Epithelial cell of proximal tubule (primary cell): ENCODE measurements around the gene MED13L. TPM values are rescaled to one million over a fixed set of nuclear protein-coding genes. Genes with fewer than 3 reads are reported as not detected.

Source experiments
- DNase-seq: peaks from one replicate; pipeline ENCODE4 v3.0.0-alpha.2; 2011; ENCODE audit warnings: low read depth
- H3K4me3 ChIP-seq: 2 replicates; pipeline ENCODE4 v1.5.1; 2011; ENCODE audit warnings: low read depth, mild to moderate bottlenecking, low read length
- total RNA-seq: library from RNA; depleted of rRNA; stranded (reverse); fragments of >200 nt; gene quantifications from 2 replicates; pipeline ENCODE4 v1.2.3, GENCODE V29; 2015
- TF ChIP-seq, protein P1 (sequence below): conservative IDR thresholded peaks from 2 replicates; pipeline ENCODE4 v1.5.1; 2012; ENCODE audit warnings: low read depth, mild to moderate bottlenecking, low read length

The MED13L gene
- total RNA-seq, 1 donor from 2014 or later, result 37.9 TPM

DNA sequence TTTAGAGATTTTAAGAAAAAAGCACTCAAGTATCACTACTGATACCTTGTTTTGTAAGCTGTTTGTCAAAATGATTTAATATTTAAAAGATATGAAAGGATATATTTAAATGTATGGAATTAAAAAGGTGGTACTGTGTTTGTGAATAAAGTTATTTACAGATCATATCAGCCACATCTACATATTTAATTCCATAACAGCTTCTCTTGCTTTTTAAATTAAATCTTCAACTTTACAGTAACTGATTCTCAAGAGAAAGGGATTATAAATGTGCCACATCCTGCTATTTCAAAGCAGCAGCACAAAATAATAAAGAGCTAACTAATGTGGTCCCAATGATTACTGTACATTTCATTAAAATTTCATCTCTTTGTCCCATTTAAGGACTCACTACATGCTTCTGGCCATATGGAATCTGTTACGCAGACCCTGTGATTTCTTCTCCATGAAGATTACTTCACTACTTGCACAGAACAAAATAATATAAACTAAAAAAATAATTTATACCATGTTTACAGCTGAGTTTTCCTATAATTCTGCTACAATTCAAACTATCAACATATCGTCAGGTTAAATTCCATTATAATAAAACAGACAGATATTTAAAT is 117.8 kb downstream of the MED13L start:
- TF ChIP-seq, protein P1, sequence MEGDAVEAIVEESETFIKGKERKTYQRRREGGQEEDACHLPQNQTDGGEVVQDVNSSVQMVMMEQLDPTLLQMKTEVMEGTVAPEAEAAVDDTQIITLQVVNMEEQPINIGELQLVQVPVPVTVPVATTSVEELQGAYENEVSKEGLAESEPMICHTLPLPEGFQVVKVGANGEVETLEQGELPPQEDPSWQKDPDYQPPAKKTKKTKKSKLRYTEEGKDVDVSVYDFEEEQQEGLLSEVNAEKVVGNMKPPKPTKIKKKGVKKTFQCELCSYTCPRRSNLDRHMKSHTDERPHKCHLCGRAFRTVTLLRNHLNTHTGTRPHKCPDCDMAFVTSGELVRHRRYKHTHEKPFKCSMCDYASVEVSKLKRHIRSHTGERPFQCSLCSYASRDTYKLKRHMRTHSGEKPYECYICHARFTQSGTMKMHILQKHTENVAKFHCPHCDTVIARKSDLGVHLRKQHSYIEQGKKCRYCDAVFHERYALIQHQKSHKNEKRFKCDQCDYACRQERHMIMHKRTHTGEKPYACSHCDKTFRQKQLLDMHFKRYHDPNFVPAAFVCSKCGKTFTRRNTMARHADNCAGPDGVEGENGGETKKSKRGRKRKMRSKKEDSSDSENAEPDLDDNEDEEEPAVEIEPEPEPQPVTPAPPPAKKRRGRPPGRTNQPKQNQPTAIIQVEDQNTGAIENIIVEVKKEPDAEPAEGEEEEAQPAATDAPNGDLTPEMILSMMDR, result no peak

DNA sequence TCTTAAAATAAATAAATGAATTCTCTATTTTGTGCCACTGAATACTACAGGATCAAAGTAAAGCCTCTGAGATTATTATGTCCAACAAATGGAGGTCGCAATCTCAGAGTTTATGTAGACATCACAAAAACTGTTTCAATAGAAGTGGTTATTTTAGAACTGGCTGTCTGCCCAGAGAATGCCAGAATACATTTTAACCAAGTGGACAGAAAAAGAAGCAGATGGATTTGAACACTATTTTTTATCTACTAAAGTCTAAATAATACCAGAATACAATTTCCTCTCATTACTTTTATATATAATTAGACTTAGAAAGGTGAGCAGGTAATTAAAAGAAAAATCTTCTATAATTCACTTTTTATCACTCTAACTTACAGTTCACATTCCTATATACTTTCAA is 118.3 kb downstream of the MED13L start:
- DNase-seq, result no peak
- TF ChIP-seq, protein P1, result no peak
- no peak overlapping the region for H3K4me3 ChIP-seq

More for the DNA sequence above, 117.8 kb downstream of the MED13L start:
- DNase-seq, result no peak
- no peak overlapping the region for H3K4me3 ChIP-seq

DNA sequence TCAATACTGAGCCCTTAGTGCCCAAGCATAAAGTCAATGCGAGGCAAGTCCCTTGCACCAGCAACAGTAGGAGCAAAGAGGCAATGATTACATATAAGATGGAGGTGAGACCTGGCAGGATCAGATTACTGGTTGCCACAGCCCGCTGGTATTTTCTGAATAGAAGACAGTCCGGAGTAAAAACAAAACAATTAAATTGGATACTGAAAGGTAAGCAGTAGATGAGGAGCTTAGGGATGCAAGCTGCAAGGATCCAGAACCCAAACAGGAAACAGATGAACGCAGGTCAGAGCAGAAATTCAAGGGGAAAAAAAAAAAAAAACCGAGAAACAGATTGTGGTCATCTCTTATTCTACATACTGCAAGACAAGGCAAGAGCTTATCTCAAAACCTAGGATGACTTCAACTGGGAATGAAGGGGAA is 119.6 kb downstream of the MED13L start:
- no peak for DNase-seq
- no peak overlapping the region for H3K4me3 ChIP-seq
- TF ChIP-seq, protein P1, result no peak

DNA sequence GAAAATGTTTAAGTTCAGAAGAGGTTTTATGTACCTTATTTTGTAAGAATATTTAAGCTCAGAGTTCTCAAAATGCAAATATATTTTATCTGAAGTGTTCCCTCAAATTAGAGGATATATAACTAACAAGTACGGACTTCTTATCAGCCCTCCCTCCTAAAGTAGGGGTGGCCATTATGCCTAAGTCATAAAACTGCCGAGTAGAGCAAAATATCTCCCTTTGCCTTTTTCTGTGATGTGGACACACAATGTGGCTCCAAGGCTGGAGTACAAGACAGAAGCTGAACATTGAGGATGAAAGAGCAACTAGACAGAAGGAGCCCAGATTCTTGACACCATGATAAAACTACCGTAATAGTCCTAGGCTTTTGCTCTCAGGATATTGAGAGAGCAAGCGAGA is 120.9 kb downstream of the MED13L start:
- TF ChIP-seq, protein P1, result no peak
- H3K4me3 ChIP-seq, result no peak overlapping the region
- no peak for DNase-seq

DNA sequence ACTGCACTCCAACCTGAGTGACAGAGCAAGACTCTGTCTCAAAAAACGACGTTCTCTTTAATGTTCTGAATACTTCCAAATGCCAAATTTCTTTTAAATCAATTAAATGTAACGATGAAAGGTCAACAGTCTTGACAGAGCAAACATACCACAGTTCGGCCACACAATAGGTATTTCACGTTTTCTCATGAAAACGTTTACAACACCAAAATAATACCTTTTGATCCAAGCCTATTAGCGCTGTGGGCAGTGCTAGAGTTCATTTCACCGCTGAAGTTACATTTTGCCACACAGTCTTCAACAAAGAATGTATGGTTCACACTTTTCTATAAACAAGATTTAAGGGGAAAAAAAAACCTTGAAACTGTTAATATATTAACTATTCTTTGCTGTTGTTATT is 122.1 kb downstream of the MED13L start:
- TF ChIP-seq, protein P1, result no peak
- no peak overlapping the region for H3K4me3 ChIP-seq
- DNase-seq, result no peak

DNA sequence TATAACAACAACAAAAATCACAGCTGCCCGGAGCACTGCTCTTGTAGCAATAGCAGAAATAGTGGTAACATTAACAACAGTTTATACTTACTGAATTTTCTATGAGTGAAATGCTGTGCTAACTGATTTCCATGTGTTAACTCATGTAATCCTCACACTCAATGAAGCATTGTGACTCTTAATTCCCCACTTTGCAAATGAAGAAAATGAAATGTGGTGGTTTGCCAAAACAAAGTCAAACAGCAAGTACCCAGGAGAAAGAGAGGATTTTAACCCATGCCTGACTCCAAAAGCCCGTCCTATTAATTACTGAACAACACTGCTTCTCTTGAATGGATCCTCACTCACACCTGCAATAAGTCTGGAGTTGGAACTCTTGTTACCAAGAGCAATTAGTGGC is 123.5 kb downstream of the MED13L start:
- TF ChIP-seq, protein P1, result no peak
- no peak overlapping the region for H3K4me3 ChIP-seq

DNA sequence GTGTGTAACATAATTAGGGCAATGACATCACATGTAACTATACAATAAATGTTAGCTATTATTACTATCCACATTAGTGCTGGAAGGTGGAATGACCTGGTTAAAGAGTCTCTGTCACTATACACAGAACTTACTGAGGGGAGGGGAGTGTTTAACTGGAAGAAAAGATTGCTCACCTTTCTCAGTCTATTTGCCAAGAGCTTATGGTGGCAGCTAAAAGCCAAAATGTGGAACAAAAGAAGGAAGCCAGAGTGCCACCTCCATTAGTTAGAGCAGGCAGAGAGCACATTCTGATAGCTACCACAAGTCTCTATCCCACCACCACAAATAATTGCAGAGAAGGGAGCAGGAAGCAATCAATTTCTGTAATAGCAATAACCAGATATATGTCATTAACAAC is 124.4 kb downstream of the MED13L start:
- no peak for DNase-seq
- TF ChIP-seq, protein P1, result no peak
- no peak overlapping the region for H3K4me3 ChIP-seq

More for the DNA sequence above, 123.5 kb downstream of the MED13L start:
- no peak for DNase-seq
